ENCODE measurements around the gene MEI4. TPM values are rescaled to one million over a fixed set of nuclear protein-coding genes. Genes with fewer than 3 reads are reported as not detected.

Gene MEI4
- total RNA-seq, 1 experiment from 2014 or later: not detected

DNA sequence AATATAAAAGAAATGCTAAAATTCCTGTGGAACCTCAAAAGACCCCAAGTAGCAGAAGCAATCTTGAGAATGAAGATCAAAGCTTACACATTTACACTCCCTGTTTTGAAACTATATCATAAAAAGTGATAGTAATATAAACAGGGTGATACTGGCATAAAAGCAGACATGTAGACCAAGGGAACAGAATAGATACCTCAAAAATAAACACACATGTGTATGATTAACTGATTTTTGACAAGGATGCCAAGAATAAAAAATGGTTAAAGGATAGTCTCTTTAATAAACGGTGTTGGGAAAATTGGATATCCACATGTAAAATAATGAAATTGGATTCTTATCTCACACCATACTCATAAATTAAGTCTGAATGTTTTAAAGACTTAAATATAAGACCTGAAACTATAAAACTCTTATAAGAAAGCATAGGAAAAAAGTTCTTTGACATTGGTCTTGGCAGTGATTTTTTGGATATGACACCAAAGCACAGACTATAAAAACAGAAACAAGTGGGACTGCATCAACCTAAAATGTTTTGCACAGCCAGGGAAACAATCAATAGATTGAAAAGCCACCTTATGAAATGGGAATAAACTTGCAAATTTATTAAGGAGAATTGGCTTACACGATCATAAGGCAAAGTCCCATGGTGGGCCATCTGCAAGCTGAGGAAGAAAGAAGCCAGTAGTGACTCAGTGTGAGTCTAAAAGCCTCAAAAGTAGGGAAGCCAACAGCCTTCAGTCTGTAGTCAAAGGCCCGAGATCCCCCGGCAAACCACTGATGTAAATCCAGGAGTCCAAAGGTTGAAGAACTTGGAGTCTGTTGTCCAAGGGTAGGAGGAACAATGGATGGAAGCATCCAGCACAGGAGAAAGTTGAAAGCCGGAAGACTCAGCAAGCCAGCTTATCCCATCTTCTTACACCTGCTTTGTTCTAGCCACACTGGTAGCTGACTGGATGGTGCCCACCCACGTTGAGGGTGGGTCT is 144.3 kb downstream of the MEI4 start:
- H3K9me3 ChIP-seq (ENCODE audit: control insufficient read depth in 1 of 2, insufficient read depth in 1 of 2, low read depth in 1 of 2, low read length in 2 of 2): no peaks in the 10 kb centered on the region
- BruUV-seq (replicated peaks): no TSS peak
- ChIA-PET POLR2A (no interaction called here), RAD21 (ENCODE audit: low non-redundant PET in 1 of 2, low total read pairs in 2 of 2, uncharacterized antibody in 2 of 2, unreplicated experiment in 2 of 2) (no interaction called here), CTCF (no interaction called here)
- H2AFZ ChIP-seq (ENCODE audit: low read depth, low read length, poor library complexity, severe bottlenecking): no peak overlapping the region
- no peak overlapping the region for H3K4me2 ChIP-seq (ENCODE audit: low read length)
- DNase-seq (ENCODE audit: low read depth, low spot score) (no peak), ATAC-seq (no peak)
- no peaks in the 10 kb centered on the region for H3K9me2 ChIP-seq (ENCODE audit: insufficient read depth)
- no peak overlapping the region for H3K9ac ChIP-seq (ENCODE audit: low read length)
- no peak overlapping the region for H3K4me3 ChIP-seq (replicated peaks in 1 of 2; ENCODE audit: low read depth in 1 of 2, low read length in 2 of 2)
- intact Hi-C loops (cut with micrococcal nuclease): no loop called here
- H3K36me3 ChIP-seq (ENCODE audit: control insufficient read depth in 1 of 2, insufficient read depth in 2 of 2, low read length in 2 of 2): no peaks in the 10 kb centered on the region
- TF ChIP-seq, protein P1, sequence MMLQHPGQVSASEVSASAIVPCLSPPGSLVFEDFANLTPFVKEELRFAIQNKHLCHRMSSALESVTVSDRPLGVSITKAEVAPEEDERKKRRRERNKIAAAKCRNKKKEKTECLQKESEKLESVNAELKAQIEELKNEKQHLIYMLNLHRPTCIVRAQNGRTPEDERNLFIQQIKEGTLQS (IDR thresholded peaks at IDR 0.05): no peak
- TF ChIP-seq POLR2AphosphoS5 (IDR thresholded peaks at IDR 0.05; ENCODE audit: low read depth, low read length): no peak
- no peak for TF ChIP-seq FOSL1 (IDR thresholded peaks at IDR 0.05; ENCODE audit: low read depth)
- TF ChIP-seq ELF1 (IDR thresholded peaks at IDR 0.05; ENCODE audit: borderline replicate concordance, low read depth): no peak
- TF ChIP-seq SIN3A (IDR thresholded peaks at IDR 0.05; ENCODE audit: low read depth): no peak
- no peak for TF ChIP-seq EGR1 (IDR thresholded peaks at IDR 0.05; ENCODE audit: low read depth)
- no peak for TF ChIP-seq YY1 (IDR thresholded peaks at IDR 0.05; ENCODE audit: extremely low read depth, insufficient replicate concordance, low read depth, low read length)
- no peak for TF ChIP-seq ZNF274 (IDR thresholded peaks at IDR 0.05; ENCODE audit: low read depth, low read length)
- no peak for TF ChIP-seq SP1 (IDR thresholded peaks at IDR 0.05; ENCODE audit: low read depth)
- TF ChIP-seq, protein P2, sequence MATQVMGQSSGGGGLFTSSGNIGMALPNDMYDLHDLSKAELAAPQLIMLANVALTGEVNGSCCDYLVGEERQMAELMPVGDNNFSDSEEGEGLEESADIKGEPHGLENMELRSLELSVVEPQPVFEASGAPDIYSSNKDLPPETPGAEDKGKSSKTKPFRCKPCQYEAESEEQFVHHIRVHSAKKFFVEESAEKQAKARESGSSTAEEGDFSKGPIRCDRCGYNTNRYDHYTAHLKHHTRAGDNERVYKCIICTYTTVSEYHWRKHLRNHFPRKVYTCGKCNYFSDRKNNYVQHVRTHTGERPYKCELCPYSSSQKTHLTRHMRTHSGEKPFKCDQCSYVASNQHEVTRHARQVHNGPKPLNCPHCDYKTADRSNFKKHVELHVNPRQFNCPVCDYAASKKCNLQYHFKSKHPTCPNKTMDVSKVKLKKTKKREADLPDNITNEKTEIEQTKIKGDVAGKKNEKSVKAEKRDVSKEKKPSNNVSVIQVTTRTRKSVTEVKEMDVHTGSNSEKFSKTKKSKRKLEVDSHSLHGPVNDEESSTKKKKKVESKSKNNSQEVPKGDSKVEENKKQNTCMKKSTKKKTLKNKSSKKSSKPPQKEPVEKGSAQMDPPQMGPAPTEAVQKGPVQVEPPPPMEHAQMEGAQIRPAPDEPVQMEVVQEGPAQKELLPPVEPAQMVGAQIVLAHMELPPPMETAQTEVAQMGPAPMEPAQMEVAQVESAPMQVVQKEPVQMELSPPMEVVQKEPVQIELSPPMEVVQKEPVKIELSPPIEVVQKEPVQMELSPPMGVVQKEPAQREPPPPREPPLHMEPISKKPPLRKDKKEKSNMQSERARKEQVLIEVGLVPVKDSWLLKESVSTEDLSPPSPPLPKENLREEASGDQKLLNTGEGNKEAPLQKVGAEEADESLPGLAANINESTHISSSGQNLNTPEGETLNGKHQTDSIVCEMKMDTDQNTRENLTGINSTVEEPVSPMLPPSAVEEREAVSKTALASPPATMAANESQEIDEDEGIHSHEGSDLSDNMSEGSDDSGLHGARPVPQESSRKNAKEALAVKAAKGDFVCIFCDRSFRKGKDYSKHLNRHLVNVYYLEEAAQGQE (IDR thresholded peaks at IDR 0.05; ENCODE audit: low read depth): no peak
- TF ChIP-seq, protein P3, sequence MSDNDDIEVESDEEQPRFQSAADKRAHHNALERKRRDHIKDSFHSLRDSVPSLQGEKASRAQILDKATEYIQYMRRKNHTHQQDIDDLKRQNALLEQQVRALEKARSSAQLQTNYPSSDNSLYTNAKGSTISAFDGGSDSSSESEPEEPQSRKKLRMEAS (IDR thresholded peaks at IDR 0.05): no peak
- TF ChIP-seq, protein P4, sequence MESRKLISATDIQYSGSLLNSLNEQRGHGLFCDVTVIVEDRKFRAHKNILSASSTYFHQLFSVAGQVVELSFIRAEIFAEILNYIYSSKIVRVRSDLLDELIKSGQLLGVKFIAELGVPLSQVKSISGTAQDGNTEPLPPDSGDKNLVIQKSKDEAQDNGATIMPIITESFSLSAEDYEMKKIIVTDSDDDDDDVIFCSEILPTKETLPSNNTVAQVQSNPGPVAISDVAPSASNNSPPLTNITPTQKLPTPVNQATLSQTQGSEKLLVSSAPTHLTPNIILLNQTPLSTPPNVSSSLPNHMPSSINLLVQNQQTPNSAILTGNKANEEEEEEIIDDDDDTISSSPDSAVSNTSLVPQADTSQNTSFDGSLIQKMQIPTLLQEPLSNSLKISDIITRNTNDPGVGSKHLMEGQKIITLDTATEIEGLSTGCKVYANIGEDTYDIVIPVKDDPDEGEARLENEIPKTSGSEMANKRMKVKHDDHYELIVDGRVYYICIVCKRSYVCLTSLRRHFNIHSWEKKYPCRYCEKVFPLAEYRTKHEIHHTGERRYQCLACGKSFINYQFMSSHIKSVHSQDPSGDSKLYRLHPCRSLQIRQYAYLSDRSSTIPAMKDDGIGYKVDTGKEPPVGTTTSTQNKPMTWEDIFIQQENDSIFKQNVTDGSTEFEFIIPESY (IDR thresholded peaks at IDR 0.05; ENCODE audit: extremely low read depth, insufficient replicate concordance, low read length): no peak
- no peak for TF ChIP-seq CEBPB (IDR thresholded peaks at IDR 0.05; ENCODE audit: low read depth)
- TF ChIP-seq CBX3 (IDR thresholded peaks at IDR 0.05; ENCODE audit: low read depth): no peak
- no peak for TF ChIP-seq POLR2A (IDR thresholded peaks at IDR 0.05; ENCODE audit: borderline replicate concordance, extremely low read depth, insufficient read depth, insufficient read length)
- no peaks in the 10 kb centered on the region for H3K4me1 ChIP-seq (ENCODE audit: control insufficient read depth in 1 of 2, insufficient read depth in 2 of 2, low read length in 2 of 2)
- H4K20me1 ChIP-seq (ENCODE audit: insufficient read depth): no peaks in the 10 kb centered on the region
- H3K27ac ChIP-seq (ENCODE audit: low read depth, low read length): no peak overlapping the region
- H3K79me2 ChIP-seq (ENCODE audit: insufficient read depth, low read length): no peaks in the 10 kb centered on the region
- no peaks in the 10 kb centered on the region for H3K27me3 ChIP-seq (ENCODE audit: insufficient read depth, low read length)

Data from HCT116 (cell line).